PC-9 (cell line): ENCODE data around the gene MUSTN1. TPM values are rescaled to one million over a fixed set of nuclear protein-coding genes. Genes with fewer than 3 reads are reported as not detected.

Source experiments
- BruUV-seq: library from RNA; stranded (reverse); fragments of 400-500 nt; replicated peaks from 2 replicates; lab custom pipeline; 2021; lab: Mats Ljungman, UMichigan
- CTCF ChIA-PET: fragments of 300-600 bp; sonication (Branson Sonifier 250); formaldehyde crosslinking; loops from one replicate; lab custom pipeline; 2022; ENCODE audit warnings: antibody characterized with exemption; lab: Charles Lee
- POLR2A ChIA-PET: fragments of 300-600 bp; sonication (Branson Sonifier 250); formaldehyde crosslinking; loops from one replicate; lab custom pipeline; 2022; ENCODE audit warnings: antibody characterized with exemption; ENCODE audit not compliant: unreplicated experiment; lab: Charles Lee
- DNase-seq, 2 experiments: peaks; one replicate each; pipeline versions ENCODE4 v3.0.0 to v3.0.0-alpha.2; 2015 to 2022; ENCODE audit warnings: mixed read lengths in 1 of 2
- H2AFZ ChIP-seq: fragments of 200-600 bp; sonication (generic); 2 replicates; pipeline ENCODE4 v1.8.1; 2017; ENCODE audit warnings: antibody characterized with exemption
- H3F3A ChIP-seq: fragments of 200-600 bp; sonication (generic); 2 replicates; pipeline ENCODE4 v1.8.1; 2017; ENCODE audit warnings: antibody characterized with exemption, mild to moderate bottlenecking, low read depth; ENCODE audit not compliant: insufficient read depth
- H3K27ac ChIP-seq: fragments of 200-600 bp; sonication (generic); 2 replicates; pipeline ENCODE4 v1.6.1; 2016; ENCODE audit warnings: mixed run types
- H3K27me3 ChIP-seq: fragments of 200-600 bp; sonication (generic); 2 replicates; pipeline ENCODE4 v1.6.1; 2016; ENCODE audit warnings: low read depth, mixed run types; ENCODE audit not compliant: insufficient read depth
- H3K36me3 ChIP-seq: fragments of 200-600 bp; sonication (generic); 2 replicates; pipeline ENCODE4 v1.6.1; 2016; ENCODE audit warnings: low read depth, mixed run types
- H3K4me1 ChIP-seq: fragments of 200-600 bp; sonication (generic); replicated peaks from 2 replicates; pipeline ENCODE4 v1.6.1; 2016; ENCODE audit warnings: mixed run types; ENCODE audit not compliant: insufficient read depth
- H3K4me2 ChIP-seq: fragments of 200-600 bp; sonication (generic); 2 replicates; pipeline ENCODE4 v1.6.1; 2017; ENCODE audit warnings: mixed run types
- H3K4me3 ChIP-seq: fragments of 200-600 bp; sonication (generic); 2 replicates; pipeline ENCODE4 v1.6.1; 2016; ENCODE audit warnings: mixed run types
- H3K79me2 ChIP-seq: fragments of 200-600 bp; sonication (generic); 2 replicates; pipeline ENCODE4 v1.6.1; 2017; ENCODE audit warnings: low read depth, mixed run types
- H3K9me2 ChIP-seq: fragments of 200-600 bp; sonication (generic); 2 replicates; pipeline ENCODE4 v1.8.1; 2017; ENCODE audit warnings: mild to moderate bottlenecking; ENCODE audit not compliant: insufficient read depth
- H3K9me3 ChIP-seq: fragments of 200-600 bp; sonication (generic); 2 replicates; pipeline ENCODE4 v1.8.1; 2016; ENCODE audit warnings: low read depth; ENCODE audit not compliant: insufficient read depth
- H4K20me1 ChIP-seq: fragments of 200-600 bp; sonication (generic); 2 replicates; pipeline ENCODE4 v1.8.1; 2017; ENCODE audit not compliant: insufficient read depth
- EZH2 ChIP-seq: fragments of 200-600 bp; sonication (generic); IDR thresholded peaks from 2 replicates; pipeline ENCODE4 v1.8.0; 2017; ENCODE audit warnings: antibody characterized with exemption, low read depth
- intact Hi-C: fragments of 100-400 bp; cut with micrococcal nuclease; formaldehyde crosslinking; loops from one replicate; pipeline ENCODE4 v1.10.0; 2022; ENCODE audit not compliant: unreplicated experiment
- total RNA-seq: library from RNA; stranded (reverse); gene quantifications from 2 replicates; pipeline ENCODE4 v1.2.3, GENCODE V29; 2021
- TF ChIP-seq, protein P1 (sequence below): fragments of 200-600 bp; sonication (generic); conservative IDR thresholded peaks from 2 replicates; pipeline ENCODE4 v1.6.1; 2017; ENCODE audit warnings: mixed run types, antibody characterized with exemption, mild to moderate bottlenecking, moderate library complexity

Gene MUSTN1
- total RNA-seq, 1 experiment from 2014 or later, result not detected

DNA sequence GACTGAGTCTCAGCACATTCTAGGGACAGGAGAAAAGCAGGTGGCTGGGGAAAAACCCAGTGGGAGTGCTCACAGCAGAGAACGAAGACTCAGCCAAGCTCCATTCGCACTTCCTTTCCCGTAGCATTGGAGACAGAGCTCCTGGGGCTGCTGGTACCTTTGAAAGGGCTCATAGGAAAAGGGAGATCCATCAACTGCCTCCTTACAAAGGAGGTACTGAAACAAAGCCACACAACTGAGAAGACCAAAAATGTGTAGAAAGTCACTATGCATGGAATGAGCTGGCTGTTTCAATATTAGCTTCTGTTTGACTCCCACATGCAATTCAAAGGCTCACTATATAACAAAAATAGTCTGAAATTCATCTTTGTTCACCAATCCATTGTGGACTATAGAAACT lies 45.7 kb upstream of the MUSTN1 start:
- BruUV-seq, result no TSS peak
- CTCF ChIA-PET, result no interaction called here
- H3K79me2 ChIP-seq, result no peaks in the 10 kb centered on the region
- no peaks in the 10 kb centered on the region for H3K4me1 ChIP-seq
- no peak overlapping the region for H3K27ac ChIP-seq
- no peaks in the 10 kb centered on the region for H3K36me3 ChIP-seq
- no peaks in the 10 kb centered on the region for H3K27me3 ChIP-seq
- POLR2A ChIA-PET, result no interaction called here
- H2AFZ ChIP-seq, result no peak overlapping the region
- no peaks in the 10 kb centered on the region for H3K9me2 ChIP-seq
- no peaks in the 10 kb centered on the region for H3F3A ChIP-seq
- H4K20me1 ChIP-seq, result no peaks in the 10 kb centered on the region
- H3K4me2 ChIP-seq, result no peak overlapping the region
- no peak overlapping the region for H3K4me3 ChIP-seq
- no peak for DNase-seq
- intact Hi-C loops, result no loop called here
- TF ChIP-seq EZH2, result no peak
- TF ChIP-seq, protein P1, sequence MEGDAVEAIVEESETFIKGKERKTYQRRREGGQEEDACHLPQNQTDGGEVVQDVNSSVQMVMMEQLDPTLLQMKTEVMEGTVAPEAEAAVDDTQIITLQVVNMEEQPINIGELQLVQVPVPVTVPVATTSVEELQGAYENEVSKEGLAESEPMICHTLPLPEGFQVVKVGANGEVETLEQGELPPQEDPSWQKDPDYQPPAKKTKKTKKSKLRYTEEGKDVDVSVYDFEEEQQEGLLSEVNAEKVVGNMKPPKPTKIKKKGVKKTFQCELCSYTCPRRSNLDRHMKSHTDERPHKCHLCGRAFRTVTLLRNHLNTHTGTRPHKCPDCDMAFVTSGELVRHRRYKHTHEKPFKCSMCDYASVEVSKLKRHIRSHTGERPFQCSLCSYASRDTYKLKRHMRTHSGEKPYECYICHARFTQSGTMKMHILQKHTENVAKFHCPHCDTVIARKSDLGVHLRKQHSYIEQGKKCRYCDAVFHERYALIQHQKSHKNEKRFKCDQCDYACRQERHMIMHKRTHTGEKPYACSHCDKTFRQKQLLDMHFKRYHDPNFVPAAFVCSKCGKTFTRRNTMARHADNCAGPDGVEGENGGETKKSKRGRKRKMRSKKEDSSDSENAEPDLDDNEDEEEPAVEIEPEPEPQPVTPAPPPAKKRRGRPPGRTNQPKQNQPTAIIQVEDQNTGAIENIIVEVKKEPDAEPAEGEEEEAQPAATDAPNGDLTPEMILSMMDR, result no peak
- H3K9me3 ChIP-seq, result no peaks in the 10 kb centered on the region

DNA sequence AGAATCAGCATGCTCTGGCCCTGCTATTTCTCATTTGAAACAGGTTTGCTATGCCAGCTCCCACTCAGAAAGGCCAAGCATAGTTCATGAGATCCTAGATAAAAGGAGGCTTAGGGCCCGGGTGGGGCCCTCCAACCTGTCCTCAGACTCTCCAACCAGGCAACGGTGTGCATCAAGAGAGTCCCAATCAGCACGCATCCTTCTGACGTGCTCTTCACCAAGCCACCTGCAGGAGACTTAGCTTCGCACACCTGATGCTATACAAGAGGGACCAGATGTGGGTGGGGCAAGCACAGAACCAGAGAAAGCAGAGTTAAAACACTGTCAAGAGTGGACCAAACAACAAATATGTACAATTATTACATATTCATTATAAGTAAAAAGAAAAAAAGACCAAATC lies 45.2 kb upstream of the MUSTN1 start:
- BruUV-seq, result no TSS peak
- TF ChIP-seq, protein P1, result no peak
- no peak for TF ChIP-seq EZH2
- Histone ChIP-seq H3K4me3 (no peak overlapping the region), H3K9me2 (no peaks in the 10 kb centered on the region), H3K27me3 (no peaks in the 10 kb centered on the region), H3K9me3 (no peaks in the 10 kb centered on the region), H3K27ac (no peak overlapping the region), H3K4me2 (no peak overlapping the region), H3K79me2 (no peaks in the 10 kb centered on the region), H3F3A (no peaks in the 10 kb centered on the region), H3K4me1 (no peaks in the 10 kb centered on the region), H4K20me1 (no peaks in the 10 kb centered on the region), H3K36me3 (no peaks in the 10 kb centered on the region), H2AFZ (no peak overlapping the region)
- CTCF ChIA-PET, result interaction anchor here (0.6 kb wide), 1 partner anchor 169 kb away, joined by 3 read pairs; no protein-coding TSS in a partner anchor
- POLR2A ChIA-PET, result no interaction called here
- intact Hi-C loops, result no loop called here
- DNase-seq, result no peak

DNA sequence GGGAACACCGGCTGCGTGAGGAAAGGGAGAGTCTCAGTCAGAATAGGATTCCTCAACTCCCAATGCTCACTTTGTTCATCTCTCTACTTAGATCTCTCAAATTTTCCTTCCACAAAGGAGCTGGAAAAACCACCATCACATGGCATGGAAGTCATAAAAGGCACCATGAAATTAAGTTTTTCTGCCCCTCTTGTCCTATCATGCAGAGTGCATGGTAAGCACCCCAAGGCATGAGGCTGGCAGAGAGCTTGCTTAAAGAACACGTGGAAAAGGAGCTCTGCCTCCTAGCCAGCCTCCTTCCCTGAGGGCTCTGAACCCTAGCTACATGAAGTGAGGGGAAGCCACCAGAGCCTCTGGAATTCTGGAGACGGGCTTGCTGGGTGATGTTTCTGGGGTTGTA lies 44.8 kb upstream of the MUSTN1 start:
- ChIA-PET CTCF (interaction anchor here (0.6 kb wide), 1 partner anchor 170 kb away, joined by 3 read pairs; no protein-coding TSS in a partner anchor), POLR2A (no interaction called here)
- Histone ChIP-seq H3K27ac (no peak overlapping the region), H4K20me1 (no peaks in the 10 kb centered on the region), H3K27me3 (no peaks in the 10 kb centered on the region), H3K9me2 (no peaks in the 10 kb centered on the region), H3F3A (no peaks in the 10 kb centered on the region), H2AFZ (no peak overlapping the region), H3K4me3 (no peak overlapping the region), H3K79me2 (no peaks in the 10 kb centered on the region), H3K4me2 (no peak overlapping the region), H3K36me3 (no peaks in the 10 kb centered on the region), H3K4me1 (no peaks in the 10 kb centered on the region), H3K9me3 (no peaks in the 10 kb centered on the region)
- TF ChIP-seq EZH2, result no peak
- TF ChIP-seq, protein P1, result no peak
- BruUV-seq, result no TSS peak
- intact Hi-C loops, result no loop called here
- DNase-seq, result no peak
